Activated CD8-positive, alpha-beta memory T cell treated with anti-CD3 and anti-CD28 coated beads, Interleukin-2, amount 10 ng/mL, durations not matched to agents 7 days and 5 days (primary cell): ENCODE measurements around the gene HTR2B. TPM values are rescaled to one million over a fixed set of nuclear protein-coding genes. Genes with fewer than 3 reads are reported as not detected.
"Not testable (repeated sequence)": the region's sequence is repeated elsewhere in the genome, so short reads cannot be mapped to it uniquely, and the experiment has no call there.

Experiments
- ATAC-seq: fragments of 150-1000 bp; cut with Tn5 transposase; one replicate; pipeline ENCODE4 v1.10.0; 2021; ENCODE audit warnings: moderate library complexity
- CTCF ChIA-PET: fragments of 350-600 bp; sonication (Branson Sonifier 250); formaldehyde crosslinking; loops from one replicate; lab custom pipeline; 2021; ENCODE audit warnings: antibody characterized with exemption; lab: Charles Lee
- DNase-seq: peaks from one replicate; pipeline ENCODE4 v3.0.0-alpha.2; 2020
- H3K27ac Mint-ChIP-seq: one replicate; pipeline ENCODE4 v1.8.0; 2021; ENCODE audit warnings: mild to moderate bottlenecking, mixed read lengths
- H3K27me3 Mint-ChIP-seq: one replicate; pipeline ENCODE4 v1.8.0; 2021; ENCODE audit warnings: mixed read lengths
- H3K36me3 Mint-ChIP-seq: one replicate; pipeline ENCODE4 v1.8.0; 2021; ENCODE audit warnings: mild to moderate bottlenecking, mixed read lengths
- H3K4me1 Mint-ChIP-seq: one replicate; pipeline ENCODE4 v1.8.0; 2021; ENCODE audit warnings: mixed read lengths
- H3K4me3 Mint-ChIP-seq: one replicate; pipeline ENCODE4 v1.8.0; 2021; ENCODE audit warnings: mild to moderate bottlenecking, moderate library complexity, mixed read lengths
- H3K9me3 Mint-ChIP-seq: one replicate; pipeline ENCODE4 v1.8.0; 2022; ENCODE audit warnings: low read depth, mixed read lengths
- total RNA-seq, 2 experiments: library from RNA; stranded (reverse); gene quantifications; one replicate each; pipeline ENCODE4 v1.2.3, GENCODE V29; 2021

HTR2B gene
- total RNA-seq, 2 experiments from 2014 or later, result not detected

DNA sequence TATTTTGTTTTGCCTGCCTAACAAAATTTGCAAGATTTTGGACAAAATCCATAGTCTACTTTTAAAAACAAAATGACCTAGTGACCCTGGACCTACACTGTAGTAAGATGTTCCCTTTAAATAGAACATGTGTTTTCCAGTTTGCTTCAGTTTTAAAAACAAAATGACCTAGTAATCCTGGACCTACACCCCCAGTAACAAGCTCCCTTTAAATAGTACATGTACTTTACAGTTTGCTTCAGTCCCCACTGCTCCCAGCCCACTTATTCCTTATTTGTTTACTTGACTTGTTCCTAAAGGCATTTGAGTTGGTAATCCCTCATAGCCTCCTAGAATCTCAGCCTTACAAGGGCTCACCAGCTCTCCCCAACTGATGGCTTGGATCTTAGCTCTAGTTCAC is 34.5 kb upstream of the HTR2B start:
- Mint-ChIP-seq H3K27ac (no peak overlapping the region), H3K36me3 (peaks cover 18% of the 10 kb centered on the region), H3K27me3 (no peaks in the 10 kb centered on the region), H3K4me1 (peaks cover 19% of the 10 kb centered on the region), H3K4me3 (no peak overlapping the region), H3K9me3 (no peaks in the 10 kb centered on the region)
- no peak for ATAC-seq
- DNase-seq, result no peak
- CTCF ChIA-PET, result no interaction called here

- ATAC-seq (no peak), DNase-seq (no peak)
- H3K9me3 Mint-ChIP-seq, result no peaks in the 10 kb centered on the region
- H3K4me3 Mint-ChIP-seq, result no peak overlapping the region
- peaks cover 22% of the 10 kb centered on the region for H3K36me3 Mint-ChIP-seq
- no peak overlapping the region for H3K27ac Mint-ChIP-seq
- H3K27me3 Mint-ChIP-seq, result no peaks in the 10 kb centered on the region
- no peaks in the 10 kb centered on the region for H3K4me1 Mint-ChIP-seq
- CTCF ChIA-PET, result interaction anchor here (0.7 kb wide), 1 partner anchor 12 kb away, joined by 6 read pairs; no protein-coding TSS in a partner anchor
Observed at GRCh38 chr2:231152800-231153557, 28.1 kb upstream of the HTR2B start.

GRCh38 chr2:231146665-231147064 is 21.8 kb upstream of the HTR2B start:
- no peak overlapping the region for H3K4me3 Mint-ChIP-seq
- no peaks in the 10 kb centered on the region for H3K9me3 Mint-ChIP-seq
- H3K27ac Mint-ChIP-seq, result no peak overlapping the region
- ATAC-seq (no peak), DNase-seq (no peak)
- H3K4me1 Mint-ChIP-seq, result no peaks in the 10 kb centered on the region
- H3K27me3 Mint-ChIP-seq, result no peaks in the 10 kb centered on the region
- H3K36me3 Mint-ChIP-seq, result peaks cover 23% of the 10 kb centered on the region
- CTCF ChIA-PET, result no interaction called here

GRCh38 chr2:231144896-231145295 is 20.1 kb upstream of the HTR2B start:
- Mint-ChIP-seq H3K9me3 (no peaks in the 10 kb centered on the region), H3K27me3 (no peaks in the 10 kb centered on the region), H3K27ac (no peak overlapping the region), H3K36me3 (peaks cover 23% of the 10 kb centered on the region), H3K4me1 (no peaks in the 10 kb centered on the region), H3K4me3 (no peak overlapping the region)
- CTCF ChIA-PET, result no interaction called here
- ATAC-seq, result no peak
- no peak for DNase-seq

DNA sequence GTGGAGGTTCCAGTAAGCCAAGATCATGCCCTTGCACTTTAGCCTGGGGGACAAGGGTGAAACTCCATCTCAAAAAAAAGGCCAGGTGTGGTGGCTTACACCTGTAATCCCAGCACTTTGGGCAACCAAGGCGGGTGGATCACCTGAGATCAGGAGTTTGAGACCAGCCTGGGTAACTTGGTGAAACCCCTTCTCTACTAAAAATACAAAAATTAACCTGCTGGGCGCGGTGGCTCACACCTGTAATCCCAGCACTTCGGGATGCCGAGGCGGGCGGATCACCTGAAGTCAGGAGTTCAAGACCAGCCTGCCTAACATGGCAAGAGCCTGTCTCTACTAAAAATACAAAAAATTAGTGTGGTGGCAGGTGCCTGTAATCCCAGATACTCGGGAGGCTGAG is 16.0 kb upstream of the HTR2B start:
- not testable (repeated sequence) for H3K9me3 Mint-ChIP-seq, H3K4me3 Mint-ChIP-seq, DNase-seq, H3K27me3 Mint-ChIP-seq, H3K36me3 Mint-ChIP-seq, ATAC-seq, H3K4me1 Mint-ChIP-seq, H3K27ac Mint-ChIP-seq
- CTCF ChIA-PET, result interaction anchor here (1.4 kb wide), 1 partner anchor 12 kb away, joined by 6 read pairs; no protein-coding TSS in a partner anchor

- Mint-ChIP-seq H3K27me3 (no peaks in the 10 kb centered on the region), H3K4me3 (no peak overlapping the region), H3K27ac (no peak overlapping the region), H3K4me1 (no peaks in the 10 kb centered on the region), H3K9me3 (no peaks in the 10 kb centered on the region), H3K36me3 (peaks cover 5% of the 10 kb centered on the region)
- CTCF ChIA-PET, result no interaction called here
- DNase-seq (no peak), ATAC-seq (no peak)
Observed at GRCh38 chr2:231139796-231140195, 15.0 kb upstream of the HTR2B start.

DNA sequence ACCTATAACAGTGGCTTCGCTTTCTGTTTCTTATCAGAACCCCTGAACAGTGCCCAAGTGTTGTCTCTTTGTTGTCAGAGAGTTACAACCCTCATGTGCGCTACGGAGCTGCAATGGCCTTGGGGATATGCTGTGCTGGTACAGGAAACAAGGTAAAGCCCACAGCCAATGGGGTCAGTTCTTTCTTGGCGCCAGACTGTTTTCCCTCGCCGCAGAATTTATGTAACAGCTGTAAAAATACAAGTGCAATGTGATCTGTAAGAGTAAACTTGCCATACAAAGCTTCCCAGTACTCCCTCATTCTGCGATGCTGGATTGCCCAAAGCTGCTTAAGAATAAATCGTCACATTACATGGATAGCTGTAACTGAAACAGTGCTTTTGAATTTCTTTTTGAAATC is 13.9 kb upstream of the HTR2B start:
- Mint-ChIP-seq H3K27ac (no peak overlapping the region), H3K4me1 (no peaks in the 10 kb centered on the region), H3K36me3 (peaks cover 5% of the 10 kb centered on the region), H3K9me3 (no peaks in the 10 kb centered on the region), H3K27me3 (no peaks in the 10 kb centered on the region), H3K4me3 (no peak overlapping the region)
- ATAC-seq (no peak), DNase-seq (no peak)
- CTCF ChIA-PET, result no interaction called here

GRCh38 chr2:231134910-231135655 is 10.2 kb upstream of the HTR2B start:
- H3K27ac Mint-ChIP-seq, result no peak overlapping the region
- CTCF ChIA-PET, result no interaction called here
- ATAC-seq, result no peak

GRCh38 chr2:231133365-231134099 is 8.7 kb upstream of the HTR2B start:
- Mint-ChIP-seq H3K4me3 (no peak overlapping the region), H3K4me1 (no peaks in the 10 kb centered on the region), H3K27ac (no peak overlapping the region), H3K36me3 (no peaks in the 10 kb centered on the region), H3K27me3 (no peaks in the 10 kb centered on the region), H3K9me3 (no peaks in the 10 kb centered on the region)
- CTCF ChIA-PET, result no interaction called here
- ATAC-seq (no peak), DNase-seq (no peak)

More at GRCh38 chr2:231134910-231135655, 10.2 kb upstream of the HTR2B start:
- no peaks in the 10 kb centered on the region for H3K27me3 Mint-ChIP-seq
- H3K9me3 Mint-ChIP-seq, result no peaks in the 10 kb centered on the region
- peaks cover 4% of the 10 kb centered on the region for H3K36me3 Mint-ChIP-seq
- no peak overlapping the region for H3K4me3 Mint-ChIP-seq
- no peaks in the 10 kb centered on the region for H3K4me1 Mint-ChIP-seq
- DNase-seq, result no peak

DNA sequence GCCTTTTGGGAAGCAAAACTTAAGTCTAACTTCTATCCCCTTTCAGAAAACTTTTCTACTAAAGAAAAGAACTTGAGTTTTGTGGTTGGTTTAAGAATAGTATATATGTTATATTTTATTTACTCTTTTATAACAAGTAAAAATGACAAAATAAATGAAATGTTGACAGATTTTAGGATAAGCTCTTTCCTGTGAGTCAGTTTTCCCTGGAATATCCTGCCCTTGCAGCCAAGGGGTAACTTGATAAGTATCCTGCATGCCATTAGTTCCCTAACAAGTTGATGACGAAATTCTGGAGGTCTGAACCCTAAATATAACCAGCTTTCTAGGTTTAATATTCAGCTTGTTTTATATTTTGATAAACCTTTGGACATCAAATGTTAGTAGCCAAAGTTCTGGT is 7.3 kb upstream of the HTR2B start:
- Mint-ChIP-seq H3K4me3 (no peak overlapping the region), H3K27ac (no peak overlapping the region), H3K27me3 (no peaks in the 10 kb centered on the region), H3K9me3 (no peaks in the 10 kb centered on the region), H3K4me1 (no peaks in the 10 kb centered on the region), H3K36me3 (no peaks in the 10 kb centered on the region)
- DNase-seq (no peak), ATAC-seq (no peak)
- CTCF ChIA-PET, result no interaction called here

DNA sequence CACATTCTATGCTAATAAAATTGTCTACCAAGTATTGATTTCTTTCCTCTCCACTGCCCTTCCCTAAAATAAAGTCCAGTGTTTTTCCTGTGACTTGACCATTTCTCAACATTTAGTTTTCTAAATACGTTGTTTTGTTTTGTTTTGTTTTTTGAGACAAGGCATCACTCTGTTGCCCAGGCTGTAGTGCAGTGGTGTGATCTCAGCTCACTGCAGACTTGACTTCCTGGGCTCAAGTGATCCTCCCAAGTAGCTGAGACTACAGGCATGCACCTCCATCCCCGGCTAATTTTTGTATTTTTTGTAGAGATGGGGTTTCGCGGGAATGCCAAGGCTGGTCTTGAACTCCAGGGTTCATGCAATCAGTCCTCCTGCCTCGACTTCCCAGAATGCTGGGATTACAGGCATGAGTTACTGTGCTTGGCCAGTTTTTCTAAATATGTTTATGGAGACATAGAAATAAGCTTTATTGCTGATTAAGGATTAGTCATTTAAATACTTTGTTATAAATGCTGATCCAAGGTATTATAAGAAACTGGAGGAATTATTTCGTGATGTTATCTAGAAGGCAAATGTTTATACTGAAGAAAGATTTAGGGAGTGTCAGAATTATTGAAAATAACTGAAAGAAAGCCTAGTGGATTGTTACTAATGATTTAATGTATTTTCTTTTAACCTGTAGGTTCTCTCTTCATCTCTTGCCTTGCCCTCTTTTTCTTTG is 5.7 kb upstream of the HTR2B start:
- CTCF ChIA-PET, result no interaction called here

GRCh38 chr2:231129216-231129615 is 4.4 kb upstream of the HTR2B start:
- CTCF ChIA-PET, result interaction anchor here (0.8 kb wide), 1 partner anchor 305 kb away, joined by 3 read pairs; no protein-coding TSS in a partner anchor

More for the DNA sequence above, 5.7 kb upstream of the HTR2B start:
- H3K4me1 Mint-ChIP-seq, result no peaks in the 10 kb centered on the region
- no peak for ATAC-seq
- no peak overlapping the region for H3K4me3 Mint-ChIP-seq
- no peak overlapping the region for H3K27ac Mint-ChIP-seq
- no peak for DNase-seq
- no peaks in the 10 kb centered on the region for H3K27me3 Mint-ChIP-seq
- no peaks in the 10 kb centered on the region for H3K9me3 Mint-ChIP-seq
- H3K36me3 Mint-ChIP-seq, result no peaks in the 10 kb centered on the region

DNA sequence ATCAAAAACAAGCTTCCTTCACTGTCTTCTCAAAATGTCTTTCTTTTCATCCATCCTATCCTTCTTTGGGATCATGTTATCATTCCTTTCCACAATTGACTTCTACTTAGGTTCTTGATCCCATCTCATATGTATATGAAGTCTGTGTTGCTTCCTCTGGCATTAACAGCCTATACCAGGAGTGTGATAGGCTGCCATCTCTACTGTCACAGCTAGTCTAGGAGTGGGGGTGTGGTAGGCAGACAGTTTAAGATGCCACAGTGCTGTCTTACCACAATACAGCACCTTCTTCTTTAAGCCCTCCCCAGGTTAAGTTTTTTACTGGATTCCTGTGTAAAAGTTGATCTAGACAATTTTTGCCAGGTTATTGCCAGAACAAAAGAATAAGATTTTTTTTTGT is 3.7 kb upstream of the HTR2B start:
- Mint-ChIP-seq H3K27me3 (no peaks in the 10 kb centered on the region), H3K27ac (no peak overlapping the region), H3K9me3 (no peaks in the 10 kb centered on the region), H3K4me1 (peaks cover 9% of the 10 kb centered on the region), H3K4me3 (no peak overlapping the region), H3K36me3 (no peaks in the 10 kb centered on the region)
- DNase-seq, result no peak
- no peak for ATAC-seq
- CTCF ChIA-PET, result no interaction called here

More at GRCh38 chr2:231129216-231129615, 4.4 kb upstream of the HTR2B start:
- no peak for DNase-seq
- no peak overlapping the region for H3K4me3 Mint-ChIP-seq
- H3K27me3 Mint-ChIP-seq, result no peaks in the 10 kb centered on the region
- no peak overlapping the region for H3K27ac Mint-ChIP-seq
- H3K9me3 Mint-ChIP-seq, result no peaks in the 10 kb centered on the region
- peaks cover 3% of the 10 kb centered on the region for H3K4me1 Mint-ChIP-seq
- H3K36me3 Mint-ChIP-seq, result no peaks in the 10 kb centered on the region
- no peak for ATAC-seq
